Omental fat pad (tissue), 4 donors: ENCODE data around the gene CHD2. TPM values are rescaled to one million over a fixed set of nuclear protein-coding genes. Genes with fewer than 3 reads are reported as not detected.

ENCODE experiments used
- ATAC-seq: fragments of 150-250 bp; one replicate; pipeline ENCODE4 v1.9.1; 2016; ENCODE audit warnings: mild to moderate bottlenecking, moderate library complexity; ENCODE audit not compliant: low FRiP score
- DNase-seq: peaks from one replicate; pipeline ENCODE4 v3.0.0-alpha.2; 2019; ENCODE audit warnings: low spot score
- CTCF ChIP-seq, 3 donors: fragments of 450-650 bp; IDR thresholded peaks; one replicate each; pipeline ENCODE4 v1.5.1; 2016 to 2017; ENCODE audit warnings: antibody characterized with exemption in 3 of 3, mild to moderate bottlenecking in 3 of 3, moderate library complexity in 2 of 3
- total RNA-seq, 4 donors: library from RNA; depleted of rRNA; stranded (reverse); fragments of >200 nt; gene quantifications; one replicate each; pipeline ENCODE4 v1.1.0, GENCODE V29; 2016

Gene CHD2
- total RNA-seq, 4 donors from 2014 or later = 77.7 to 140 (median 134) TPM

GRCh38 chr15:93024716-93025624, 124.8 kb downstream of the CHD2 start:
- ATAC-seq (no peak), DNase-seq (no peak)
- no peak for TF ChIP-seq CTCF (IDR thresholded peaks at IDR 0.05)

- DNase-seq = no peak
- TF ChIP-seq CTCF (IDR thresholded peaks at IDR 0.05) = no peak
- ATAC-seq = no peak
Measured at GRCh38 chr15:93025625-93025982, 125.5 kb downstream of the CHD2 start.

GRCh38 chr15:93026380-93026817, 126.3 kb downstream of the CHD2 start:
- ATAC-seq (no peak), DNase-seq (no peak)
- no peak for TF ChIP-seq CTCF (IDR thresholded peaks at IDR 0.05)

- no peak for TF ChIP-seq CTCF (IDR thresholded peaks at IDR 0.05)
- ATAC-seq (no peak), DNase-seq (no peak)
Measured at GRCh38 chr15:93027413-93027812, 127.3 kb downstream of the CHD2 start.

GRCh38 chr15:93028111-93028631, 128.0 kb downstream of the CHD2 start:
- ATAC-seq (peak; percentile 10), DNase-seq (no peak)
- no peak for TF ChIP-seq CTCF (IDR thresholded peaks at IDR 0.05)

- DNase-seq = peak; percentile 49
- TF ChIP-seq CTCF (IDR thresholded peaks at IDR 0.05) = no peak
Measured at GRCh38 chr15:93028632-93029213, 128.6 kb downstream of the CHD2 start.

More at GRCh38 chr15:93028632-93029213, 128.6 kb downstream of the CHD2 start:
- peak; percentile 74 for ATAC-seq
